Left ventricle myocardium inferior (tissue), 1 donor: ENCODE results near the gene POFUT2. TPM values are rescaled to one million over a fixed set of nuclear protein-coding genes. Genes with fewer than 3 reads are reported as not detected.

Experiments used
- DNase-seq: peaks from one replicate; pipeline ENCODE4 v3.0.0-alpha.2; 2020
- H3K27ac ChIP-seq: fragments of 200-600 bp; replicated peaks from 2 replicates; pipeline ENCODE4 v1.8.0; 2021
- H3K27me3 ChIP-seq: fragments of 200-600 bp; 2 replicates; pipeline ENCODE4 v1.8.0; 2021; ENCODE audit warnings: low read depth
- H3K36me3 ChIP-seq: fragments of 200-600 bp; 2 replicates; pipeline ENCODE4 v1.8.0; 2021
- H3K4me1 ChIP-seq: fragments of 200-600 bp; 2 replicates; pipeline ENCODE4 v1.8.0; 2021
- H3K4me3 ChIP-seq: fragments of 200-600 bp; 2 replicates; pipeline ENCODE4 v1.8.0; 2021; ENCODE audit warnings: mild to moderate bottlenecking, moderate library complexity
- H3K9me3 ChIP-seq: fragments of 200-600 bp; replicated peaks from 2 replicates; pipeline ENCODE4 v1.8.0; 2021
- CTCF ChIP-seq: fragments of 200-600 bp; IDR thresholded peaks from 2 replicates; pipeline ENCODE4 v1.8.0; 2021; ENCODE audit warnings: antibody characterized with exemption, mild to moderate bottlenecking, borderline replicate concordance
- intact Hi-C: fragments of 100-400 bp; cut with micrococcal nuclease; formaldehyde crosslinking; loops from one replicate; pipeline ENCODE4 v1.11.0; 2022
- total RNA-seq: library from RNA; stranded (reverse); fragmentation: NEBNext Ultra II Directional; extraction: Animal tissue kit (Norgen Biotek cat#: 25700); gene quantifications from one replicate; pipeline ENCODE4 v1.2.1, GENCODE V29; 2021
- donor health status: DM: no; HTN: yes; CAD: no; lungs with severe emphysema.

POFUT2 gene
- total RNA-seq, 1 donor from 2014 or later: 20.9 TPM

- no peaks in the 10 kb centered on the region for H3K27me3 ChIP-seq
- H3K9me3 ChIP-seq: no peaks in the 10 kb centered on the region
- no peaks in the 10 kb centered on the region for H3K36me3 ChIP-seq
- no peak for TF ChIP-seq CTCF
- intact Hi-C loops: no loop called here
- no peak overlapping the region for H3K4me3 ChIP-seq
- DNase-seq: peak; percentile 85
- peak overlapping the region; percentile 94 for H3K27ac ChIP-seq
- H3K4me1 ChIP-seq: peaks cover 70% of the 10 kb centered on the region
Observed at GRCh38 chr21:45302082-45303061, 14.7 kb upstream of the POFUT2 start.

- Histone ChIP-seq H3K4me1 (peaks cover 62% of the 10 kb centered on the region), H3K4me3 (no peak overlapping the region), H3K9me3 (no peaks in the 10 kb centered on the region), H3K27me3 (no peaks in the 10 kb centered on the region), H3K27ac (peak overlapping the region; percentile 94), H3K36me3 (no peaks in the 10 kb centered on the region)
- no peak for TF ChIP-seq CTCF
- intact Hi-C loops: no loop called here
- DNase-seq: peak; percentile 15
Observed at GRCh38 chr21:45301521-45302081, 13.9 kb upstream of the POFUT2 start.

- intact Hi-C loops: no loop called here
- peak overlapping the region; percentile 94 for H3K27ac ChIP-seq
- peaks cover 58% of the 10 kb centered on the region for H3K4me1 ChIP-seq
Observed at GRCh38 chr21:45300786-45301520, 13.3 kb upstream of the POFUT2 start.

GRCh38 chr21:45299864-45300785 lies 12.4 kb upstream of the POFUT2 start:
- TF ChIP-seq CTCF: no peak
- peak overlapping the region; percentile 94 for H3K27ac ChIP-seq
- peak overlapping the region; percentile 9 for H3K4me3 ChIP-seq
- DNase-seq: peak; percentile 18
- intact Hi-C loops: no loop called here
- no peaks in the 10 kb centered on the region for H3K27me3 ChIP-seq
- no peaks in the 10 kb centered on the region for H3K9me3 ChIP-seq
- no peaks in the 10 kb centered on the region for H3K36me3 ChIP-seq
- peaks cover 66% of the 10 kb centered on the region for H3K4me1 ChIP-seq

More at GRCh38 chr21:45300786-45301520, 13.3 kb upstream of the POFUT2 start:
- Histone ChIP-seq H3K9me3 (no peaks in the 10 kb centered on the region), H3K36me3 (no peaks in the 10 kb centered on the region), H3K4me3 (no peak overlapping the region), H3K27me3 (no peaks in the 10 kb centered on the region)
- peak; percentile 22 for DNase-seq
- no peak for TF ChIP-seq CTCF
